ENCODE measurements around the gene KRTAP19-8.

Gene KRTAP19-8, protein sequence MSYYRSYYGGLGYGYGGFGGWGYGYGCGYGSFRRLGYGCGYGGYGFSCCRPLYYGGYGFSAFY

GRCh38 chr21:31038376-31038775 lies at the start of gene KRTAP19-8:
KRTAP19-8 (minus strand) TSS chr21:31038476; CDS start chr21:31038443, 33 bp downstream.
- H3K4me3 ChIP-seq (ENCODE audit: low read depth, low read length): no peak within 1 kb of the TSS
- DNase-seq (ENCODE audit: low read depth): no peak
- TF ChIP-seq, protein P1, sequence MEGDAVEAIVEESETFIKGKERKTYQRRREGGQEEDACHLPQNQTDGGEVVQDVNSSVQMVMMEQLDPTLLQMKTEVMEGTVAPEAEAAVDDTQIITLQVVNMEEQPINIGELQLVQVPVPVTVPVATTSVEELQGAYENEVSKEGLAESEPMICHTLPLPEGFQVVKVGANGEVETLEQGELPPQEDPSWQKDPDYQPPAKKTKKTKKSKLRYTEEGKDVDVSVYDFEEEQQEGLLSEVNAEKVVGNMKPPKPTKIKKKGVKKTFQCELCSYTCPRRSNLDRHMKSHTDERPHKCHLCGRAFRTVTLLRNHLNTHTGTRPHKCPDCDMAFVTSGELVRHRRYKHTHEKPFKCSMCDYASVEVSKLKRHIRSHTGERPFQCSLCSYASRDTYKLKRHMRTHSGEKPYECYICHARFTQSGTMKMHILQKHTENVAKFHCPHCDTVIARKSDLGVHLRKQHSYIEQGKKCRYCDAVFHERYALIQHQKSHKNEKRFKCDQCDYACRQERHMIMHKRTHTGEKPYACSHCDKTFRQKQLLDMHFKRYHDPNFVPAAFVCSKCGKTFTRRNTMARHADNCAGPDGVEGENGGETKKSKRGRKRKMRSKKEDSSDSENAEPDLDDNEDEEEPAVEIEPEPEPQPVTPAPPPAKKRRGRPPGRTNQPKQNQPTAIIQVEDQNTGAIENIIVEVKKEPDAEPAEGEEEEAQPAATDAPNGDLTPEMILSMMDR (IDR thresholded peaks at IDR 0.05; ENCODE audit: low read depth, low read length, missing control alignments): no peak
- in situ Hi-C loops (cut with HindIII; ENCODE audit: low sequenced_read_pairs): no loop called here

DNA sequence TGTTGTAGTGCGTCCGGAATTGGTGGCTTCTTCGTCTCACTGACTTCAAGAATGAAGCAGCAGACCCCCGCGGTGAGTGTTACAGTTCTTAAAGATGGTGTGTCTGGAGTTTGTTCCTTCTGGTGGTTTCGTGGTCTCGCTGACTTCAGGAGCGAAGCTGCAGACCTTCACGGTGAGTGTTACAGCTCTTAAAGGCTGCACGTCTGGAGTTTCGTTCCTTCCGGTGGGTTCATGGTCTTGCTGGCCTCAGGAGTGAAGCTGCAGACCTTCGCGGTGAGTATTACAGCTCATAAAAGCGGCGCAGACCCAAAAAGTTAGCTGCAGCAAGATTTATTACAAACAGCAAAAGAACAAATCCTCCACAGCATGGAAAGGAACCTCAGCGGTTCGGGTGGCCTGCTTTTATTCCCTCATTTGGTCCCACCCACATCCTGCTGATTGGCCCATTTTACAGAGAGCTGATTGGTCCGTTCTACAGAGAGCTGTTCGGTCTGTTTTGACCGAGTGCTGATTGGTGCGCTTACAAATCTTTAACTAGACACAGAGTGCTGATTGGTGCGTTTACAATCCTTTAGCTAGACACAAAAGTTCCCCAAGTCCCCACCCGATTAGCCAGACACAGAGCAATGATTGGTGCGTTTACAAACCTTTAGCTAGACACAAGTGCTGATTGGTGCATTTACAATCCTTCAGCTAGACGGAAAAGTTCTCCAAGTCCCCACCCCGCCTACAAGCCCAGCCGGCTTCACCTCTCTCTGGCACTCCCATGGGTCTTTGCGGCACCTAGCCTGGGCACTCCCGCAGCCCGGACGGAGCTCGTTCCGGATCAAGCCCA lies 49.6 kb upstream of the KRTAP19-8 start:
- in situ Hi-C loops (cut with HindIII; ENCODE audit: low sequenced_read_pairs): no loop called here
- no peak overlapping the region for H3K4me3 ChIP-seq (ENCODE audit: low read depth, low read length)

GRCh38 chr21:31084689-31085088 lies 46.4 kb upstream of the KRTAP19-8 start:
- TF ChIP-seq, protein P1 (IDR thresholded peaks at IDR 0.05; ENCODE audit: low read depth, low read length, missing control alignments): no peak
- no peak for DNase-seq (ENCODE audit: low read depth)
- in situ Hi-C loops (cut with HindIII; ENCODE audit: low sequenced_read_pairs): no loop called here
- H3K4me3 ChIP-seq (ENCODE audit: low read depth, low read length): no peak overlapping the region

More for the DNA sequence above, 49.6 kb upstream of the KRTAP19-8 start:
- DNase-seq (ENCODE audit: low read depth): no peak
- TF ChIP-seq, protein P1 (IDR thresholded peaks at IDR 0.05; ENCODE audit: low read depth, low read length, missing control alignments): no peak

GRCh38 chr21:31078796-31079195 lies 40.5 kb upstream of the KRTAP19-8 start:
- in situ Hi-C loops (cut with HindIII; ENCODE audit: low sequenced_read_pairs): no loop called here
- TF ChIP-seq, protein P1 (IDR thresholded peaks at IDR 0.05; ENCODE audit: low read depth, low read length, missing control alignments): no peak
- DNase-seq (ENCODE audit: low read depth): no peak
- H3K4me3 ChIP-seq (ENCODE audit: low read depth, low read length): no peak overlapping the region

GRCh38 chr21:31078216-31078615 lies 39.9 kb upstream of the KRTAP19-8 start:
- H3K4me3 ChIP-seq (ENCODE audit: low read depth, low read length): no peak overlapping the region
- TF ChIP-seq, protein P1 (IDR thresholded peaks at IDR 0.05; ENCODE audit: low read depth, low read length, missing control alignments): no peak
- DNase-seq (ENCODE audit: low read depth): no peak
- in situ Hi-C loops (cut with HindIII; ENCODE audit: low sequenced_read_pairs): no loop called here

GRCh38 chr21:31075848-31076247 lies 37.6 kb upstream of the KRTAP19-8 start:
- no peak for DNase-seq (ENCODE audit: low read depth)
- H3K4me3 ChIP-seq (ENCODE audit: low read depth, low read length): no peak overlapping the region
- in situ Hi-C loops (cut with HindIII; ENCODE audit: low sequenced_read_pairs): no loop called here
- TF ChIP-seq, protein P1 (IDR thresholded peaks at IDR 0.05; ENCODE audit: low read depth, low read length, missing control alignments): no peak
